GM18870 (cell line): ENCODE data around the gene TTC8.
"Not testable (repeated sequence)": the region's sequence is repeated elsewhere in the genome, so short reads cannot be mapped to it uniquely, and the experiment has no call there.

Experiments
- ATAC-seq: cut with Tn5 transposase; IDR thresholded peaks from one replicate; pipeline ENCODE4 v1.9.1; 2021; ENCODE audit warnings: moderate library complexity; ENCODE audit not compliant: unreplicated experiment

Gene TTC8

GRCh38 chr14:88824314-88825077, at the start of gene TTC8:
TSS of gene TTC8 (plus strand) at chr14:88824651. CDS start at chr14:88824708, 57 bp downstream.
- ATAC-seq, result peak; percentile 98

- ATAC-seq, result no peak
Observed at GRCh38 chr14:88775532-88775931, 48.9 kb upstream of the TTC8 start.

- no peak for ATAC-seq
Observed at GRCh38 chr14:88785911-88786310, 38.5 kb upstream of the TTC8 start.

GRCh38 chr14:88786715-88787114, 37.7 kb upstream of the TTC8 start:
- ATAC-seq, result no peak

- not testable (repeated sequence) for ATAC-seq
Observed at GRCh38 chr14:88789573-88789972, 34.9 kb upstream of the TTC8 start.

- ATAC-seq, result no peak
Observed at GRCh38 chr14:88790501-88791251, 33.8 kb upstream of the TTC8 start.

GRCh38 chr14:88791252-88791621, 33.2 kb upstream of the TTC8 start:
- no peak for ATAC-seq

GRCh38 chr14:88791629-88792472, 32.6 kb upstream of the TTC8 start:
- peak; percentile 26 for ATAC-seq

- peak; percentile 71 for ATAC-seq
Observed at GRCh38 chr14:88792473-88793258, 31.8 kb upstream of the TTC8 start, which contains the start of gene EML5. TSS of gene EML5 (minus strand) at chr14:88792953. CDS start at chr14:88792503, 450 bp downstream.

DNA sequence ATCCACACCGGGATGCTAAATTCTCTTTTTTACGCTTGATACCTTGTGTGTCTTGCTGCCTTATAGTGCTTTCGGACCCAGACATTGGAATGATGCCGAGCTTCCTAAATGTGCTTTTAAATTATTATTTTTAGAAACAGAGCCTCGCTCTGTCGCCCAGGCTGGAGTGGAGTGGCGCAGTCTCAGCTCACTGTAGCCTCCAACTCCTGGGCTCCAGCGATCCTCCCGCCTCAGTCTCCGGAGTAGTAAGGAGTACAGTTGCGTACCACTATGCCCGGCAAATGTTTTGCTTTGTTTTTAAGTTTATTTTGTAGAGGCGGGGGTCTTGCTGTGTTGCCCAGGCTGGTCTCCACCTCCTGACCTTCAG, 31.2 kb upstream of the TTC8 start:
- ATAC-seq, result no peak

DNA sequence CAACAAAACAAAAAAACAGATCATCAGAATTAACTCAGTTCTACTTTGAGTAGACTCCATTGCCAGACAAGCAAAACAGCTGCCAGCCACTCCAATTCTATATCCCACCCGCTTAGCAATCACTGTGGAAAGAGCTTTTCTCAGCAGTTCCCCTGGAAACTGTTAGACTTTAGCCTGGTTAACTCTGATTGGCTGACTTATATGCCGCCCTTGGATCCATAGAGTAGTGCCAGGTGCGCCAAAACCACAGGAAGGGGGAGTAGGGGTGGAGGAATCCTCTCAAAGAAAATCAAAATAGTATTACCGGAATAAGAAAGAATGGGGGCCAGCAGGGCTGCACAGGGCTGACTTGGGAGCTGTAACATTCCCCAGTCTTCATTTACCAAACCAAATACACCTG, 26.3 kb upstream of the TTC8 start:
- ATAC-seq, result no peak

DNA sequence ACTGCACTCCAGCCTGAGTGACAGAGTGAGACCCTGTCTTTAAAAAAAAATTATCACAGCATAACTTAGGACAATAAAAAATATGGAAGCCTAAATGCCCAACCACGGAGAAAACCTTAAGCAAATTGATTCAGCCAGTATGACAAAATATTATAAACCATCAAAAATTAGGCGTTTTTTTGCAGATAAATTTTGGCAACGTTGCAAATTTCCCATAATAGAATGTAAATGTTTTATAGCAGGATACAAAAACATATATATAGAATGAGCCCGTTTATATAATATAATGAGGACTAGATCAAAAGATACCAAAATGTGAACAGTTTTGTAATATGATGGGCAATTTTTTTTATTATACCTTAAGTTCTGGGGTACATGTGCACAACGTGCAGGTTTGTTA, 24.9 kb upstream of the TTC8 start:
- no peak for ATAC-seq

GRCh38 chr14:88802596-88802995, 21.9 kb upstream of the TTC8 start:
- ATAC-seq, result no peak

- no peak for ATAC-seq
Observed at GRCh38 chr14:88804035-88804434, 20.4 kb upstream of the TTC8 start.

DNA sequence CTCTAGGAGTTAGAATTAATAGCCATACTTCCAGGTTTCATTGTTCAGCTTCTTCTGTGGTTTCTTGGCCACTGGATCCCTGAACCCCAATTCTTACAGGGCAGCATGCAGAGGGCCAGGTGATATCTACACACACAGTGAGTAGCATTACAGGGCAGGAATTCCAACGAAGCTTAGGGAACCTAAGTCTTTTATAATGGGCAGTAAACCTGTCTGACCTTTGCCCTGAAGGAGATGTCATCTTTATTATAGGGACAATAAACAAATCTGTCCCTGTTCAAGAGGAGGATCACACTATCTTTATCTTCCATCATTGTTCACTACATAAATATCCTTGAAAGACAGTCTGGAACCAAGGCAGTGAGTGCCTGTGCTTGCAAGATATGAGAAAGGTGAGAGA, 20.0 kb upstream of the TTC8 start:
- ATAC-seq, result no peak

GRCh38 chr14:88808359-88808758, 16.1 kb upstream of the TTC8 start:
- no peak for ATAC-seq

DNA sequence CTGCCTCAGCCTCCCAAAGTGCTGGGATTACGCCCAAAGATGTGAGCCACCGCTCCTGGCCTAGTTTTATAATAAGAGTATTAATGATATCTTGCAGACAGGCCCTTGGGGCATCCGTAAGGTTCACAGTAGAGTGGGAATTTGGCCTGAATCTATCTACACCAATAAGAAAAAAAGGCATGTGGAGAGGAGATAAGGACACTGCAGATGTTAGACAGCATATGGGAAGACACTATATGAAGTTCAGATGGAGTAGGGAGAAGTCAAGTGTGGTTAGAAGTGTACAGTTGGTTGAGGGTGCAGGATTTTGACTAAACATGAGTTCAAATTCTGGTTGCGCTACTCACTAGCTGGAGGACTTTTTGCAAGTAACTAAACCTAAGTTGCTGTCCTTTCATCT, 8.5 kb upstream of the TTC8 start:
- no peak for ATAC-seq

GRCh38 chr14:88818018-88818417, 6.4 kb upstream of the TTC8 start:
- peak; percentile 73 for ATAC-seq

GRCh38 chr14:88819674-88820073, 4.8 kb upstream of the TTC8 start:
- ATAC-seq, result not testable (repeated sequence)

- ATAC-seq, result no peak
Observed at GRCh38 chr14:88821378-88821777, 3.1 kb upstream of the TTC8 start.

DNA sequence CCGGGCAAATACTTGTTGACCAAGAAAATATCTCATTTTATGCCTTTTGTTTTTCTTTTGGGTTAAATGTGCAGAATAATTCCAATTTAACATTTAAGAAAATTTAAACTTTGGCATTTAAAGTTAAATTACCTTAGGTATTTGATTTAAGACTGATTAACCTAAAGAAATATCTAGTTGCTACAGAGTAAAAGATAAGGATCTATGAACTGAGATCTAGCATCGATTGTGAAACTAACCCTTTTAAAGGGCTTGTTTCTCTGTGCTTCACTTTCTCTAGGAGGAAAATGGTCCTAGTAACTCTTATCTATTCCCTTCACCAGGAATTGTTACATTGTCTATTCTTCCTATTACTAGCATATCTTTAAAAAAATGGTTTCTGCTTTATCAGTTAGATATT, 2.6 kb upstream of the TTC8 start:
- no peak for ATAC-seq
